Lung microvascular endothelial cell (primary cell): ENCODE data around the gene CRLF2. TPM values are rescaled to one million over a fixed set of nuclear protein-coding genes. Genes with fewer than 3 reads are reported as not detected.
A peak's percentile ranks its signal among the peaks of the same experiment; 100 is the strongest.
"Not testable (repeated sequence)": the region's sequence is repeated elsewhere in the genome, so short reads cannot be mapped to it uniquely, and the experiment has no call there.

ENCODE experiments used
- DNase-seq, 2 donors: peaks; one replicate each; pipeline versions ENCODE4 v3.0.0 to v3.0.0-alpha.2; 2010; ENCODE audit warnings: low read depth in 2 of 2
- total RNA-seq: library from RNA; depleted of rRNA; stranded (reverse); fragments of >200 nt; gene quantifications from 2 replicates; pipeline ENCODE4 v1.2.1, GENCODE V29; 2014

The CRLF2 gene
- total RNA-seq, 1 donor from 2014 or later, result not detected

DNA sequence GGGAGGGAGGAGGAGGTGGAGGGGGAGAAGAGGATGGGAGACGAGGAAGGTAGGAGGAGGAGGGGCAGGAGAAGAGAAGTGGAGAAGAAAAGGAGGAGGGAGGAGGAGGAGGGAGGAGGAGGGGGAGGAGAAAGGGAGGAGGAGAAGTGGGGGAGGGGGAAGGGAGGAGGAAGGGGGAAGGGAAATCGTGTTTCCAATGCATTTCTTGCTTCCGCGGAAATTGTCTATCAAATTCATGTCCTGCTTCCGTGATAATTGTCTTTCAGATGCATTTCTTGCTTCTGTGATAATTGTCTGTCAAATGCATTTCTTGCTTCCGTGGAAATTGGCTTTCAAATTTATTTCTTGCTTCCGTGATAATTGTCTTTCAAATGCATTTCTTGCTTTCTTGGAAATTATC, 43.3 kb downstream of the CRLF2 start:
- no peak for DNase-seq

DNA sequence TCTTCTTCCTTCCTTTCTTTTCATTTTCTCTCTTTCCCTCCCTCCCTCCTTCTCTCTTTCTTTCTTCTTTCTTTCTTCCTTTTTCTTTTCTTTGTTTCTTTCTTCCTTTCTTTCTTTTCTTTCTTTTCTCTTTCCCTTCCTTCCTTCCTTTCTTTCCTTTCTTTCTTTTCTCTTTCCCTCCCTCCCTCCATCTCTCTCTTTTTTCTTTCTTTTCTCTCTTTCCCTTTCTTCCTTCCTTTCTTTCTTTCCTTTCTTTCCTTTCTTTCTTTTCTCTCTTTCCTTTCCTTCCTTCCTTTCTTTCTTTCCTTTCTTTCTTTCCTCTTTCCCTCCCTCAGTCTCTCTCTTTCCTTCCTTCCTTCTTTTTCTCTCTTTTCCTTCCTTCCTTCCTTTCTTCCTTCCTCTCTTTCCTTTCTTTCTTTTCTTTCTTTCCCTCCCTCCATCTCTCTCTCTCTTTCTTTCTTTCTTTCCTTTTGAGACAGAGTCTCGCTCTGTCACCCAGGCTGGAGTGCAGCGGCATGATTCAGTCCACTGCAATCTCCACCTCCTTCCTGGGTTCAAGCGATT, 44.4 kb downstream of the CRLF2 start:
- no peak for DNase-seq

DNA sequence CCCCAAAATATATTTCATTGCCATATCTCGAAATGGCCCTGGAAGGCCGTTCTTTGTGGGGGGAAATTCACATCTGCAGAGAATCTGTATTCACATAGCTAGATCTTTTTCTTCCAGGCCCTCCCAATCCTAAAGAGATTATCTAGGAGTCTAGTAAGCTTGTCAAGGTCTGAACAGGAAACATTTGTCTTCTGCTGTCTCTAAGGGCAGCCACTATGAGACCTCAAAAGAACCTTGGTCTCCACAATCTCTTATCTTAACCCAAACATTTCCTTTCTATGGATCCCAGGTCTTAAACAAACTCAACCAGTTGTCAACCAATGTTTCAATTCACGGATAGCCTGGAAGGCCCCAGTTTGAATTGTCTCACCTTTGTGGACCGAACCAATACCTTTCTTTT, 45.0 kb downstream of the CRLF2 start:
- DNase-seq, result no peak

DNA sequence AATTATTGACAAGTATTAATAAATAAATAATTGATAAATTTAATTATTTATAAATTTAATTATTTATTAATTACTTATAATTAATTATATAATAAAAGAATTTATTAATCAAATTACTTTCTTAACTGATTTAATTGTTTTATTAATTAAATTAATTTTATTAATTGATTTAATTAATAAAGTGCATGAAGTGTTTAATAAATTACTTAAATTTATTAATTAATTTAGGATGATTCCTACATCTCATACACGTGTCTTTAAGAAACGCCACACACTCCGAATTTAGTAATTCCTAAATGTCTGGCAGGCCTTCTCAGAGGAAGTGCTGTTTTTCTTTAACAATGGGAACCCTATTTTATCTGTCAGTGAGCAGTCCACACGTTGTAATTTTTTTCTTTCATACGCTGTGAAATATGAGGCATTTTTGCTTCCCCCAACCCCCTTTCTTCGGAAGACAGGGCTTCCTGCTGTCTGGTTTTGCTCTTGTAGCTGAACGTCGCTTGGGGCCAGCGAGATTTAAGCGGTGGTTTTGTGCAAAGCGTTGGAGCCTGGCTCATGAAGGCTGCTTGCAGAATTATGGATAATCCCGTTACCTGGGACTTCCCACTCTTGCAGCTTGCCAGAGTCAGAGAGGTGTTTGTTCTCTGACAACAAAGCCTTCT, 46.8 kb downstream of the CRLF2 start:
- DNase-seq, result peak; percentile 24 to 38

DNA sequence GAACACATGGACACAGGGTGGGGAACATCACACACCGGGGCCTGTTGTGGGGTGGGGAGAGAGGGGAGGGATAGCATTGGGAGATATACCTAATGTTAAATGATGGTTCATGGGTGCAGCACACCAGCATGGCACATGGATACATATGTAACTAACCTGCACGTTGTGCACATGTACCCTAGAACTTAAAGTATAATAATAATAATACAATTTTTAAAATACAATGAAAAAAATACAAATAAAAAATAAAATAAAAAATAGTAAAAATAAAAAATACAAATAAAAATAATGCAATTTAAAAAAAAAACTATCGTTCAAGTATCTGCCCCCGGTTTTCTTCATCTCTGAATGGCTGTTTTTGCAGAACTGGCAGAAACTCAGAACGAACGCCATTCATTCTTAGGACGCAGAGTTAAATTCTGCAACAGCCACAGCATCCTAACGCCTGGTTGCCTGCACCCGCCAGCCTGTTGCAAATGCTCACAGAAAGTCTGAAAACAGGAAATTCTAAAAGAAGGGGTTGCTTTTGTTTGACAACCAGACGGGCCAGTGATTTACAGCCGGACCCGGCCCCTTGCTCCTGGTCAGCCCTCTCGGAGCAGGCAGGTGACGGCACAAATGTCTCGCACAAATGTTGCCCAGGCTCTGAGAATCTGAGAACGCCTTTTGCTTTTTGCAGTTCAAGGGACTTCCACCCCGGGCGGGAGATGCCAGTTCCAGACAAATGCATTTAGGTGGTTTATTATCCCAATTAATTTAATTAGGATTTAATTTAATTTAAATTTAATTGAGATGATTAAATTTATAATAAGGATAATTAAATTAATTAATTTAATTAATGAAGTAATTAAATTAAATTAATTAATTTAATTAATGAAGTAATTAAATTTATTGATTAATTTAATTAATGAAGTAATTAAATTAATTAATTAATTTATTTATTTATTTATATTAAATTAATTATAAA, 47.8 kb downstream of the CRLF2 start:
- peak; percentile 10 for DNase-seq

DNA sequence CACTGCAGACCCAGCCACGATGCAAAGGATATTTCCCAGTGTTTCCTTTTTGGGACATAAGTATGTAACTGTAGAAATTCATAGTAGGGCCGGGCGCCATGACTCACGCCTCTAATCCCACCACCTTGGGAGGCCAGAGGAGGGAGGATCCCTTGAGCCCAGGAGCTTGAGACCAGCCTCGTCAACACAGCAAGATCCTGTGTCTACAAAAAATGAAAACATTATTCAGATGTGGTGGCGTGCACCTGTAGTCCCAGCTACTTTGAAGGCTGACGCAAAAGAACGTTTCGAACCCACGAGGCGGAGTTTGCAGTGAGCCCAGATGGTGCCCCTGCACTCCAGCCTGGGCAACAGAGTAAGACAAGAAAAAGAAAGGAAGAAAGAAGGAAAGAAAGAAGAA, 49.2 kb downstream of the CRLF2 start:
- DNase-seq, result no peak

DNA sequence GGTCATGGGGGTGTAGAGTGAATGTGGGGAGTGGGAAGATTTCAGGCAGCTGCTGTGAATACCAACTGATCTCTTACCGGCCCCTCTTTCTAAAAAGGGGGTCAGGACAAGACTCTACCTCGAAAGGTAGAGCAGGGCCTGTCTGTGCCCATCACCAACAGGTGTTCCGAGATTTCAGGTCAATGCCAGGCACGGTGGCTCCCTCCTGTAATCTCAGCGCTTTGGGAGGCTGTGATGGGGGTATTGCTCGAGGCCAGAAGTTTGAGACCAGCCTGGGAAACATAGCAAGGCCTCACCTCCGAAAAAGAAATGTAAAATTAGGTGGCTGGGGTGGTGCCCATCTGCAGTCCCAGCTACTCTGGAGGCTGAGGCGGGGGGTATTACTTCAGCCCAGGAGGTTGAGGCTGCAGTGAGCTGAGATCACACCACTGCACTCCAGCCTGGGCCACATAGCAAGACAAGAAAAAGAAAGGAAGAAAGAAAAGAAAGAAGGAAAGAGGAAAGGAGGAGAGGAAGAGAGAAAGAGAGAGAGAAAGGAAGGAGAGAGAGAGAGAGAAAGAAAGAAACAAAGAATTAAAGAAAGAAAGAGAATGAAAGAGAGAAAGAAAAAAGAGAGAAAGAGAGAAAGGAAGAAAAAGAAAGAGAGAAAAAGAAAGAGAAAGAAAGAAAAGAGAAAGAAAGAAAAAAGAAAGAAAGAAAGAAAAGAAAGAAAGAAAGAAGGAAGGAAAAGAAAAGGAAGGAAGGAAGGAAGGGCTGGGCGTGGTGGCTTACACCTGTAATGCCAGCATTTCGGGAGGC, 50.1 kb downstream of the CRLF2 start:
- DNase-seq, result no peak

DNA sequence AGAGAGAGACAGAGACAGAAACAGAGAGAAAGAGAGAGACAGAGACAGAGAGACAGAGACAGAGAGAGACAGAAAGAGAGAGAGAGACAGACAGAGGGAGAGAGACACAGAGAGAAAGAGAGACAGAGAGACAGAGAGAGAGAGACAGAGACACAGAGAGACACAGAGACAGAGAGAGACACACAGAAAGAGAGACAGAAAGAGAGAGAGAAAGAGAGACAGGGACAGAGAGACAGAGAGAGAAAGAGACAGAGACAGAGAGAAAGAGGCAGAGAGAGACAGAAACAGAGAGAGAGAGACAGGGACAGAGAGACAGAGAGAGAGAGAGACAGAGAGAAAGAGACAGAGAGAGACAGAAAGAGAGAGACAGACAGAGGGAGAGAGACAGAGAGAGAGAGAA, 52.9 kb downstream of the CRLF2 start:
- DNase-seq, result no peak

DNA sequence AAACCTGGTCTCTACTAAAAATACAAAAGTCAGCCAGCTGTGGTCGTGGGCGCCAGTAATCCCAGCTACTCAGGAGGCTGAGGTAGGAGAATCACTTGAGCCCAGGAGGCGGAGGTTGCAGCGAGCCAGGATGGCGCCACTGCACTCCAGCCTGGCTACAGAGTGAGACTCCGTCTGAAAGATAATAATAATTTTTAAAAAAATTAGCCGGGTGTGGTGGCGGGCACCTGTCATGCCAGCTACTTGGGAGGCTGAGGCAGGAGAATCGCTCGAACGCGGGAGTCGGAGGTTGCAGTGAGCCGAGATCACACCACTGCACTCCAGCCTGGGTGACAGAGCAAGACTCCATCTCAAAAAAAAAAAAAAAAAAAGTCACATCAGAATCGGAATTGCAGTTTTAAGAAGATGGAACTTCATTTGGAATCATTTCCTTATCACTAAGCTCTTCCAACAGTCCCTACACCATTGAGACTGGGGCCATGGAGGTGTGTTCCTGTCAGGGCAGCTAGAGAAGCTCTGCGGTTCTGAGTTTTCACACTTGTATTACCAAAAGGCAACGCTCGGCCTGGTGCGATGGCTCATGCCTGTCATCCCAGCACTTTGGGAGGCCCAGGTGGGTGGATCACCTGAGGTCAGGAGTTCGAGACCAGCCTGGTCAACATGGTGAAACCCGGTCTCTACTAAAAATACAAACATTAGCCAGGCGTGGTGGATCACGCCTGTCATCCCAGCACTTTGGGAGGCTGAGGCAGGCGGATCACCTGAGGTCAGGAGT, 55.6 kb downstream of the CRLF2 start:
- not testable (repeated sequence) for DNase-seq

DNA sequence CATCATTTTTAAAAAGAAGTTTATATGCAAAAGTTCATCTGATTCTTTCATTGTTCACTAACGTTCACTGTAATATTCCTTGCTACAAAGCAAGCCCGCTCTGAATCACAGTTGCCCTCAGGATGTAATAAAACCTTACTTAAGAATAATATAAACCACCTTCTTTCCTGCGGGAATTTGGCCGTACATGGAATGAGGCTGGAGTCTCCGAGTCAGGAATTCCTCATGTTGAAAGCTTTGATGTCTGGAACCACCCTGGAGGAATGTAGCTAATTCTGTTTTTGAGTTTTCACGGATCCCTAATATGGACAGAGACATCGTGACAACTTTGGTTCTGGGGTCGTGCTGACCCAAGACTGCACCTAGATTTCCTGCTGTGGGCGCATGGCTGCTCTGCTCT, 58.5 kb downstream of the CRLF2 start:
- DNase-seq, result no peak

DNA sequence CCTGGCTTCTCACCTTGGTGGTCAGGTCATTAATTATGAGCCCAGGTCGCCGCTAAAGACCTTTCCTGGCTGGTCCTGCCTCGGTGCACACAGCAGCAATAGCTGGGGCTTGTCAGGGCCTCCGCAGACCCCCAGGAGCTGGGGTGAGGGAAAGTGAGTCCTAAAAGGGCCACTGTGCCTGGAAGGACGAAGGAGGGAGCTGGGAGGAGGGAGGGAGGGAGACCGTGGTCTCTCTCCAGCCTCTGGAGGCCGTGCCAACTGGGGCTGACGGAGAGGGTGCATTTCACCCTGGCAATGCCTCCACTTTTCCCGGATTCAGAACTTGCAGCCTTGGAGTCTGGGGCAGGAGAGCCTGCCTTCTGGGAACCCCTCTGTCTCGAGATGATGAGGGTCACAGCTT, 60.4 kb downstream of the CRLF2 start:
- no peak for DNase-seq

DNA sequence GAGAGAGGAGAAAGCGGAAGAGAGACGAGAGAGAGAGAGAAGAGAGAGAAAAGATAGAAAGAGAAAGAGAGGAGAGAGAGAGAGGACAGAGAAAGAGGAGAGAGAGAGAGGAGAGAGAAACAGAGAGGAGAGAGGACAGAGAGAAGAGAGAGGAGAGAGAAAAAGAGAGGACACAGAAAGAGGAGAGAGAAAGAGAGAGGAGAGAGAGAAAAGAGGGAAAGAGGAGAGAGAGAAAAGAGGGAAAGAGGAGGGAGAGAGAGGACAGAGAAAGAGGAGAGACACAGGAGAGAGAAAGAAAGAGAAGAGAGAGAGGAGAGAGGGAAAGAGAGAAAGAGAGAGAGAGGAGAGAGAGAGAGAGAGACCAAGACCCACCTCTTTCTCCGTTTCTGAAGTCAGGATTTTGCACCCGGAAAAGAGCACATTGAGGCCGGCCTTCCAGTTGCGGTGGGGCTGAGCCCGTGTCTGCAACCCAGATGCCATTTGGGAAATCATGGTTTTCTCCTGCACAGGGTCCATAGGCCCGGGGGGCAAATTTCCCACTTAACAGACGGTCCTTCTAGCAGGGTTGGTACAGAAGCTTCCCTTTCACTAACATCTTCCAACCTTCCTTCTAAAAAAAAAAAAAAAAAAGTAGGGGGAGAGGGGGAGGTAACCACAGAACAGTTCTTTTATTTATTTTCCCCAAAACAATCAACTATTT, 60.9 kb downstream of the CRLF2 start:
- DNase-seq, result no peak

DNA sequence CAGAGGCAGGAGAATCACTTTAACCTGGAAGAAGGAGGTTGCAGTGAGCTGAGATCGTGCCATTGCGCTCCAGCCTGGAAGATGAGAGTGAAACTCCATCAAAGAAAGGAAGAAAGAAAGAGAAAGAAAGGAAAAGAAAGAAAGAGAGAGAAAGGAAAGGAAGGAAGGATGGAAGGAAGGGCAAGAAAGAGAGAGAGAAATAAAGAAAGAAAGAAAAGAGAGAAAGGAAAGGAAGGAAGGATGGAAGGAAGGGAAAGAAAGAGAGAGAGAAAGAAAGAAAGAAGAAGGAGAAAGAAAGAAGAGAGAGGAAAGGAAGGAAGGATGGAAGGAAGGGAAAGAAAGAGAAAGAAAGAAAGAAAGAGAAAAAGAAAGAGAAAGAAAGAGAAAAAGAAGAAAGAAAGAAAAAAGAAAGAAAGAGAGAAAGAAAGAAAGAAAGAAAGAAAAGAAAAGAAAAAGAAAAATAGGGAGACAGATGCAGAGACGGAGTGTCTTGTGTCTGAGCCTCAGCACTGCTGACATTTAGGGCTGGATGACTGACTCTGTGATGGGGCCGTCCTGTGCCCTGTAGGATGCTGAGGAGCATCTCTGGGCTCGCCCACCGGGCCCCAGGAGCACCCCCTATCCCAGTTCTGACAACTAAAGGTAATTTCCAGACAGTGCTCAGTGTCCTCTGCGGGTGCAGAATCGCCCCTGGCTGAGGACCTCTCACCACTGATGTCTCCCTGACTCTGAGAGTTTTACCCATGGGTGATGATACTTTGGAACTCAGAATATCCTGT, 61.7 kb downstream of the CRLF2 start:
- no peak for DNase-seq

DNA sequence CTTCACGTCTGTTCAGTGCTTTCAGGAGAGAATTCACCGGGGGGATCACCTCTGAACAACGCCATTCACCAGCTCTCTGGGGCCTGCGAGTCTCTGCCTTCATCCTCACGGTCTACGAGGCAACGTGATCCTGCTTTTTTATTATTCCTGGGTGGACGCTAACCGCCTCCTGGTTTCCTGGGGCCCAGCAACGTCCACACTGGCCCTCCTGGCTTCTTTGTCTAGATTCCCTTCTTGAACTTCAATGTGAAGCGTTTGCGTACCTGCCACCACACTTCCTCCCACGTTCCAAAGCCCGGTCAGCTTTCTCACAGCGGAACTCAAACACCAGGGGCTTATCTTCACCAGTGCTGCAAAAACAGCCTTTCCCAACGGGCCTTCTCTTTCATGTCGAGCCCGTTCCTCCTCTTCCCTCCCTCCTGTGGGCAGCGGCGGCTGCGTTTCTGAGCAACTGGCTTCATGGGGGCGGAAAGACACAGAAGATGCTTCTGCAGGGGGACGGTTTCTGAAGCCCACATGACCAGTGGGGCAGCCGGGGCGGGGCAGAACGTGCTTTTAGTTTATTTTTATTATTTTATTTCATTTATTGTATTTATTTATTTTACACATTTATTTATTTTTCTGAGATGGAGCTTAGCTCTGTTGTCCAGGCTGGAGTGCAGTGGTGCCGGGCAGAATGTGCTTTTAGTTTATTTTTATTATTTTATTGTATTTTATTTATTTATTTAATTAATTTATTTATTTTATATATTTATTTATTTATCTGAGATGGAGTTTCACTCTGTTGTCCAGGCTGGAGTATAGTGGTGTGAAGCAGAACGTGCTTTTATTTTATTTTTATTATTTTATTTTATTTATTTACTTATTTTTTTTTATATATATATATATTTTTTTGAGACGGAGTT, 64.6 kb downstream of the CRLF2 start:
- DNase-seq, result no peak

DNA sequence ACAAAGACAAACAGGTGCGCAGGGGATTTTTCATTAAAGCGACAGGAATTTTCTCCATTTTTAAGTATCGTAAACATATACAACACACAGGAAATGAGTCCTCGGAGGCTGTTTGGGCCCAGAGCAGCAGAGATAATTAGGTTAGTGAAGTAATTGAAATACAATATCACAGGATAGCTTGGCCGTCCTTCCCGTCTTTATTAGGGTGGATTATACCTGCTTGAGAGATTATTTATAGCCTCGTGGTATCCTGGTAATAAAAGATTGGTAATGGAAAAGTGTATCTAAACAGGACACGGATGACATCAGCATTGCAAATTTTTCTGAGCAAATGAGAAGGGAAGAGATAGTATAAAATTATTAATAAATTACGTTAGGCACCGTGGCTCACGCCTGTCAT, 68.2 kb downstream of the CRLF2 start:
- no peak for DNase-seq
